A549 (cell line): ENCODE results near the gene TRIOBP. TPM values are rescaled to one million over a fixed set of nuclear protein-coding genes. Genes with fewer than 3 reads are reported as not detected.
A peak's percentile ranks its signal among the peaks of the same experiment; 100 is the strongest.

Experiments used
- ATAC-seq, 2 experiments: fragments of 200-7000 bp in 1 of 2; fragments of >200 bp in 1 of 2; cut with Nextera tagmentation in 1 of 2; cut with Tn5 transposase in 1 of 2; 3 replicates each; pipeline versions ENCODE4 v1.8.0 to v1.9.1; 2018 to 2020; ENCODE audit warnings: mild to moderate bottlenecking in 1 of 2, moderate library complexity in 1 of 2
- CTCF ChIA-PET: fragments of 300-600 bp; sonication (Branson Sonifier 250); formaldehyde crosslinking; extraction: SDS; loops from one replicate; lab custom pipeline; 2021; ENCODE audit warnings: antibody characterized with exemption, inconsistent platforms; lab: Yijun Ruan, JAX
- POLR2A ChIA-PET: fragments of 350-600 bp; formaldehyde crosslinking; extraction: SDS; loops from one replicate; lab custom pipeline; 2021; ENCODE audit warnings: antibody characterized with exemption, inconsistent platforms; lab: Yijun Ruan, JAX
- DNase-seq, 2 experiments: peaks; one replicate each; pipeline versions ENCODE4 v3.0.0 to v3.0.0-alpha.2; 2011 to 2016; ENCODE audit warnings: low read depth in 1 of 2, low spot score in 1 of 2
- FAIRE-seq: peaks from 2 replicates; lab custom pipeline; 2011; peaks lifted over from hg19 to GRCh38; lab: Jason Lieb, UNC
- H3K27ac ChIP-seq, 2 experiments: fragments of >200 bp; sonication (Bioruptor Twin); formaldehyde crosslinking; 3 replicates each; pipeline ENCODE4 v1.5.1; 2016 to 2017
- H3K4me1 ChIP-seq: fragments of >200 bp; sonication (Bioruptor Twin); formaldehyde crosslinking; 3 replicates; pipeline ENCODE4 v1.6.1; 2016
- H3K4me2 ChIP-seq: fragments of >200 bp; sonication (Bioruptor Twin); formaldehyde crosslinking; 3 replicates; pipeline ENCODE4 v1.6.1; 2016
- H3K4me3 ChIP-seq: fragments of >200 bp; sonication (Bioruptor Twin); formaldehyde crosslinking; 3 replicates; pipeline ENCODE4 v1.5.1; 2016
- H3K9me3 ChIP-seq: fragments of >200 bp; sonication (Bioruptor Twin); formaldehyde crosslinking; 3 replicates; pipeline ENCODE4 v1.6.1; 2016
- BHLHE40 ChIP-seq: IDR thresholded peaks from 2 replicates; pipeline ENCODE4 v1.6.1; 2012; ENCODE audit warnings: low read depth, low read length, inconsistent platforms
- CBX8 ChIP-seq: fragments of 200-600 bp; sonication (generic); IDR thresholded peaks from 2 replicates; pipeline ENCODE4 v1.6.1; 2016
- CEBPB ChIP-seq, 2 experiments: fragments of >200 bp in 1 of 2; sonication (Bioruptor Twin) in 1 of 2; formaldehyde crosslinking in 1 of 2; IDR thresholded peaks; 2 replicates each; pipeline ENCODE4 v1.6.1; 2012 to 2016
- CHD2 ChIP-seq: fragments of 150-350 bp; IDR thresholded peaks from 2 replicates; pipeline ENCODE4 v1.6.1; 2014; ENCODE audit warnings: low read length; ENCODE audit not compliant: partially characterized antibody
- E2F6 ChIP-seq: IDR thresholded peaks from 2 replicates; pipeline ENCODE4 v1.6.1; 2012; ENCODE audit warnings: low read depth, borderline replicate concordance
- FOSL2 ChIP-seq, 2 experiments: fragments of 450-650 bp in 1 of 2; fragments of >200 bp in 1 of 2; sonication (Bioruptor Twin) in 1 of 2; formaldehyde crosslinking; IDR thresholded peaks; 2 replicates each; pipeline versions ENCODE4 v1.5.0 to v1.6.1; 2016 to 2020; ENCODE audit warnings: mild to moderate bottlenecking in 1 of 2, moderate library complexity in 1 of 2
- HDAC2 ChIP-seq: fragments of 200-600 bp; sonication (generic); IDR thresholded peaks from 2 replicates; pipeline ENCODE4 v1.6.1; 2016
- HES2 ChIP-seq: fragments of >200 bp; sonication (Bioruptor Twin); formaldehyde crosslinking; IDR thresholded peaks from 2 replicates; pipeline ENCODE4 v1.6.1; 2016
- HEYL ChIP-seq: fragments of 250-450 bp; sonication (Bioruptor Pico); IDR thresholded peaks from 2 replicates; pipeline ENCODE4 v1.8.0; 2021; ENCODE audit warnings: mild to moderate bottlenecking, moderate library complexity
- JUN ChIP-seq, 2 experiments: fragments of >200 bp; sonication (Bioruptor Twin); formaldehyde crosslinking; IDR thresholded peaks; 2 replicates in 1 of 2; 3 replicates in 1 of 2; pipeline ENCODE4 v1.6.1; 2016 to 2017
- JUNB ChIP-seq: fragments of >200 bp; sonication (Bioruptor Twin); formaldehyde crosslinking; IDR thresholded peaks from 2 replicates; pipeline ENCODE4 v1.6.1; 2016
- KDM1A ChIP-seq: fragments of 200-600 bp; sonication (generic); IDR thresholded peaks from 2 replicates; pipeline ENCODE4 v1.6.1; 2016; ENCODE audit warnings: low read depth, mild to moderate bottlenecking
- MAFK ChIP-seq: fragments of 450-650 bp; IDR thresholded peaks from 2 replicates; pipeline ENCODE4 v1.6.1; 2014; ENCODE audit not compliant: partially characterized antibody
- NR3C1 ChIP-seq: fragments of >200 bp; sonication (Bioruptor Twin); formaldehyde crosslinking; IDR thresholded peaks from 3 replicates; pipeline ENCODE4 v1.6.1; 2017
- POLR2A ChIP-seq: IDR thresholded peaks from 2 replicates; pipeline ENCODE4 v1.6.1; 2012; ENCODE audit warnings: mild to moderate bottlenecking, low read length
- POLR2AphosphoS2 ChIP-seq: conservative IDR thresholded peaks from 2 replicates; pipeline ENCODE4 v1.6.1; 2012; ENCODE audit warnings: low read length, improper control_type of control experiment, inconsistent platforms
- RAD21 ChIP-seq, 2 experiments: fragments of >200 bp in 1 of 2; sonication (Bioruptor Twin) in 1 of 2; formaldehyde crosslinking in 1 of 2; IDR thresholded peaks in 1 of 2; conservative IDR thresholded peaks in 1 of 2; 2 replicates in 1 of 2; 3 replicates in 1 of 2; pipeline ENCODE4 v1.6.1; 2012 to 2018; ENCODE audit warnings: inconsistent platforms in 1 of 2
- SREBF2 ChIP-seq: fragments of 450-650 bp; IDR thresholded peaks from 2 replicates; pipeline ENCODE4 v1.6.1; 2014; ENCODE audit warnings: mild to moderate bottlenecking, moderate library complexity
- TP53 ChIP-seq: fragments of 250-450 bp; sonication (Bioruptor Pico); IDR thresholded peaks from 2 replicates; pipeline ENCODE4 v1.5.0; 2021; ENCODE audit warnings: mild to moderate bottlenecking, moderate library complexity
- ZC3H11A ChIP-seq: fragments of 450-650 bp; IDR thresholded peaks from 2 replicates; pipeline ENCODE4 v1.6.1; 2014; ENCODE audit warnings: antibody characterized with exemption, mild to moderate bottlenecking
- ZFP36 ChIP-seq: fragments of 450-650 bp; IDR thresholded peaks from 2 replicates; pipeline ENCODE4 v1.6.1; 2014; ENCODE audit warnings: borderline replicate concordance; ENCODE audit not compliant: partially characterized antibody
- ZNF302 ChIP-seq: fragments of 250-450 bp; sonication (Bioruptor Pico); IDR thresholded peaks from 2 replicates; pipeline ENCODE4 v1.9.0; 2021; ENCODE audit warnings: inconsistent platforms, mild to moderate bottlenecking, moderate library complexity
- ZSCAN20 ChIP-seq: fragments of 250-450 bp; sonication (Bioruptor Pico); IDR thresholded peaks from 2 replicates; pipeline ENCODE4 v1.8.0; 2022; ENCODE audit warnings: mild to moderate bottlenecking, moderate library complexity
- WGBS: methylation state at CpG from one replicate; pipeline ENCODE4 v1.1.6; 2017; ENCODE audit errors: missing lambda C conversion rate; 5-methylcytosine and 5-hydroxymethylcytosine counted together
- polyA plus RNA-seq, 4 experiments: library from polyadenylated mRNA; depleted of rRNA in 3 of 4; stranded (reverse); fragments of >200 nt; fragmentation: RNase III in 1 of 4; extraction: RNeasy Plus Mini Kit Qiagen cat#74134 plus additional on column Dnase treatment in 1 of 4; gene quantifications; 2 replicates in 3 of 4; 3 replicates in 1 of 4; pipeline ENCODE4 v1.2.3, GENCODE V29; 2011 to 2017
- TF ChIP-seq, protein P1 (sequence below): fragments of >200 bp; sonication (Bioruptor Twin); formaldehyde crosslinking; IDR thresholded peaks from 3 replicates; pipeline ENCODE4 v1.5.1; 2016

TRIOBP gene
- polyA plus RNA-seq, 2 of the 4 experiments (the other 2 are of a cell fraction): 15.7 to 26.0 TPM

- ATAC-seq (peak in 1 of 2 experiments; percentile 20; a peak in 1 of 6 replicates), FAIRE-seq (no peak), DNase-seq (no peak)
- no peaks in the 10 kb centered on the region for H3K9me3 ChIP-seq
- no peak overlapping the region for H3K4me2 ChIP-seq
- POLR2A ChIA-PET: no interaction called here
- no peak overlapping the region for H3K4me3 ChIP-seq
- WGBS: 91% methylated on average over 1 of the region's 1 CpG
- H3K4me1 ChIP-seq: peaks cover 18% of the 10 kb centered on the region
- no peak for TF ChIP-seq MAFK
- TF ChIP-seq CHD2: no peak
- no peak for TF ChIP-seq ZFP36
- no peak for TF ChIP-seq BHLHE40
- no peak for TF ChIP-seq ZNF302 (CRISPR knock-in tag)
- TF ChIP-seq HES2: no peak
- TF ChIP-seq TP53 (CRISPR knock-in tag): no peak
- no peak for TF ChIP-seq FOSL2 (IDR thresholded peaks at IDR 0.05)
- TF ChIP-seq FOSL2 (CRISPR knock-in tag; IDR thresholded peaks at IDR 0.05): no peak
- TF ChIP-seq POLR2A: no peak
- TF ChIP-seq, protein P1, sequence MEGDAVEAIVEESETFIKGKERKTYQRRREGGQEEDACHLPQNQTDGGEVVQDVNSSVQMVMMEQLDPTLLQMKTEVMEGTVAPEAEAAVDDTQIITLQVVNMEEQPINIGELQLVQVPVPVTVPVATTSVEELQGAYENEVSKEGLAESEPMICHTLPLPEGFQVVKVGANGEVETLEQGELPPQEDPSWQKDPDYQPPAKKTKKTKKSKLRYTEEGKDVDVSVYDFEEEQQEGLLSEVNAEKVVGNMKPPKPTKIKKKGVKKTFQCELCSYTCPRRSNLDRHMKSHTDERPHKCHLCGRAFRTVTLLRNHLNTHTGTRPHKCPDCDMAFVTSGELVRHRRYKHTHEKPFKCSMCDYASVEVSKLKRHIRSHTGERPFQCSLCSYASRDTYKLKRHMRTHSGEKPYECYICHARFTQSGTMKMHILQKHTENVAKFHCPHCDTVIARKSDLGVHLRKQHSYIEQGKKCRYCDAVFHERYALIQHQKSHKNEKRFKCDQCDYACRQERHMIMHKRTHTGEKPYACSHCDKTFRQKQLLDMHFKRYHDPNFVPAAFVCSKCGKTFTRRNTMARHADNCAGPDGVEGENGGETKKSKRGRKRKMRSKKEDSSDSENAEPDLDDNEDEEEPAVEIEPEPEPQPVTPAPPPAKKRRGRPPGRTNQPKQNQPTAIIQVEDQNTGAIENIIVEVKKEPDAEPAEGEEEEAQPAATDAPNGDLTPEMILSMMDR: no peak
- no peak for TF ChIP-seq CEBPB (IDR thresholded peaks at IDR 0.05)
- TF ChIP-seq POLR2AphosphoS2: no peak
- TF ChIP-seq JUNB: no peak
- TF ChIP-seq SREBF2: no peak
- no peak for TF ChIP-seq E2F6
- TF ChIP-seq HEYL (CRISPR knock-in tag): no peak
- CTCF ChIA-PET: interaction anchor here (0.9 to 1.2 kb wide), 3 partner anchors 53 to 167 kb away, joined by 3 to 4 read pairs (median 4); no protein-coding TSS in a partner anchor
- 0 out of 6 replicates have a peak overlapping the region, but pooled peaks of 1 of the 2 experiments have one; percentile 35 for H3K27ac ChIP-seq
Observed at GRCh38 chr22:37728620-37729019, 31.8 kb downstream of the TRIOBP start.

- WGBS: 48% methylated on average over 13 of the region's 13 CpGs
- POLR2A ChIA-PET: no interaction called here
- ATAC-seq: peak; percentile 60 to 67; a peak in 5 of 6 replicates
- FAIRE-seq: no peak
- Histone ChIP-seq H3K4me2 (peak overlapping the region; percentile 52), H3K9me3 (no peaks in the 10 kb centered on the region), H3K4me3 (no peak overlapping the region), H3K4me1 (peaks cover 24% of the 10 kb centered on the region), H3K27ac (peak overlapping the region; percentile 60 to 80; a peak in 5 of 6 replicates)
- CTCF ChIA-PET: interaction anchor here (0.6 to 1.6 kb wide), 6 partner anchors 11 to 99 kb away, joined by 3 to 6 read pairs (median 4); no protein-coding TSS in a partner anchor
- TF ChIP-seq HDAC2: no peak
- no peak for TF ChIP-seq CBX8
- TF ChIP-seq MAFK: peak; percentile 5
- TF ChIP-seq JUNB: no peak
- peak; percentile 31 to 84 for DNase-seq
Observed at GRCh38 chr22:37731804-37732471, 35.1 kb downstream of the TRIOBP start.

- WGBS: 86% methylated on average over 12 of the region's 19 CpGs
- Histone ChIP-seq H3K4me2 (no peak overlapping the region), H3K27ac (peak overlapping the region; percentile 60 to 80; a peak in 5 of 6 replicates), H3K4me1 (peaks cover 24% of the 10 kb centered on the region), H3K4me3 (no peak overlapping the region), H3K9me3 (no peaks in the 10 kb centered on the region)
- FAIRE-seq: no peak
- CTCF ChIA-PET: interaction anchor here (0.9 to 2.5 kb wide), 4 partner anchors 10 to 90 kb away, joined by 3 to 18 read pairs (median 5); no protein-coding TSS in a partner anchor
- TF ChIP-seq KDM1A (no peak), NR3C1 (no peak), ZSCAN20 (CRISPR knock-in tag) (no peak), JUN (IDR thresholded peaks at IDR 0.05) (no peak), RAD21 (conservative IDR thresholded peaks at IDR 0.05 in 1 of 2, IDR thresholded peaks at IDR 0.05 in 1 of 2) (no peak), ZC3H11A (no peak)
- no peak for ATAC-seq
- no peak for DNase-seq
- POLR2A ChIA-PET: no interaction called here
Observed at GRCh38 chr22:37732699-37733607, 36.1 kb downstream of the TRIOBP start.
